B cell (primary cell): Measurements from ENCODE around the gene CCDC116. TPM values are rescaled to one million over a fixed set of nuclear protein-coding genes. Genes with fewer than 3 reads are reported as not detected.
A peak's percentile ranks its signal among the peaks of the same experiment; 100 is the strongest.

ENCODE experiments used
- ATAC-seq: fragments of 200-7000 bp; cut with Tn5 transposase; one replicate; pipeline ENCODE4 v1.10.0; 2021; ENCODE audit warnings: low read depth, mild to moderate bottlenecking, moderate number of reproducible peaks, moderate library complexity
- CTCF ChIA-PET: fragments of 350-600 bp; sonication (Branson Sonifier 250); formaldehyde crosslinking; loops from one replicate; lab custom pipeline; 2021; ENCODE audit warnings: antibody characterized with exemption, inconsistent platforms; lab: Charles Lee
- POLR2A ChIA-PET: fragments of 350-600 bp; sonication (Branson Sonifier 250); formaldehyde crosslinking; loops from one replicate; lab custom pipeline; 2021; ENCODE audit warnings: antibody characterized with exemption; lab: Charles Lee
- DNase-seq: peaks from one replicate; pipeline ENCODE4 v3.0.0; 2013
- H2AFZ ChIP-seq: 2 replicates; pipeline ENCODE4 v1.6.1; 2012; ENCODE audit warnings: mild to moderate bottlenecking, low read depth, low read length; ENCODE audit not compliant: insufficient read depth, poor library complexity, severe bottlenecking
- H3K27ac ChIP-seq, 2 donors: 1 replicate in 1 of 2; 2 replicates in 1 of 2; pipeline ENCODE4 v1.5.1; 2012 to 2013; ENCODE audit warnings: low read length in 2 of 2, mild to moderate bottlenecking in 2 of 2, moderate library complexity in 1 of 2
- H3K27me3 ChIP-seq, 4 experiments: fragments of 200-600 bp in 1 of 4; sonication (generic) in 1 of 4; replicated peaks in 1 of 4; 1 replicate in 2 of 4; 2 replicates in 2 of 4; pipeline versions ENCODE4 v1.6.1 to v1.7.0; 2013 to 2016; ENCODE audit warnings: low read length in 3 of 4, mild to moderate bottlenecking in 2 of 4, mixed read lengths in 1 of 4, moderate library complexity in 1 of 4; ENCODE audit not compliant: insufficient read depth in 4 of 4, control insufficient read depth in 3 of 4; ENCODE audit errors: control extremely low read depth in 1 of 4
- H3K36me3 ChIP-seq, 2 experiments: replicated peaks in 1 of 2; 1 replicate in 1 of 2; 2 replicates in 1 of 2; pipeline versions ENCODE4 v1.6.1 to v1.7.1; 2013; ENCODE audit warnings: low read length in 1 of 2; ENCODE audit not compliant: insufficient read depth in 2 of 2, control insufficient read depth in 1 of 2; ENCODE audit errors: control extremely low read depth in 1 of 2, extremely low read depth in 1 of 2
- H3K4me1 ChIP-seq, 2 donors: fragments of 200-600 bp in 1 of 2; sonication (generic) in 1 of 2; 1 replicate in 1 of 2; 2 replicates in 1 of 2; pipeline versions ENCODE4 v1.5.1 to v1.6.1; 2013 to 2017; ENCODE audit warnings: low read length in 2 of 2; ENCODE audit not compliant: control insufficient read depth in 2 of 2, insufficient read depth in 2 of 2
- H3K4me2 ChIP-seq: replicated peaks from 2 replicates; pipeline ENCODE3; 2012; ENCODE audit warnings: mild to moderate bottlenecking, low read depth, low read length; ENCODE audit not compliant: poor library complexity, severe bottlenecking
- H3K4me3 ChIP-seq, 5 experiments: fragments of 200-600 bp in 1 of 5; sonication (generic) in 1 of 5; 1 replicate in 3 of 5; 2 replicates in 2 of 5; pipeline versions ENCODE4 v1.5.1 to v1.7.0; 2011 to 2016; ENCODE audit warnings: low read length in 4 of 5, mild to moderate bottlenecking in 4 of 5, low read depth in 2 of 5, control low read depth in 1 of 5, moderate library complexity in 1 of 5; ENCODE audit not compliant: insufficient read depth in 1 of 5; ENCODE audit errors: control extremely low read depth in 1 of 5, extremely low read depth in 1 of 5
- H3K79me2 ChIP-seq: fragments of 200-600 bp; sonication (generic); one replicate; pipeline ENCODE4 v1.6.0; 2016; ENCODE audit warnings: low read length; ENCODE audit not compliant: control insufficient read depth, insufficient read depth
- H3K9ac ChIP-seq: fragments of 200-600 bp; sonication (generic); 2 replicates; pipeline ENCODE4 v1.6.1; 2017; ENCODE audit warnings: mild to moderate bottlenecking, low read length, moderate library complexity
- H3K9me3 ChIP-seq, 3 donors: one replicate each; pipeline versions ENCODE4 v1.6.1 to v1.7.1; 2013; ENCODE audit warnings: low read length in 2 of 3; ENCODE audit not compliant: control insufficient read depth in 2 of 3, insufficient read depth in 1 of 3; ENCODE audit errors: control extremely low read depth in 1 of 3
- H4K20me1 ChIP-seq: 2 replicates; pipeline ENCODE4 v1.6.0; 2012; ENCODE audit warnings: mild to moderate bottlenecking, low read length; ENCODE audit not compliant: insufficient read depth, control insufficient read depth, poor library complexity, severe bottlenecking
- H3K27ac Mint-ChIP-seq: one replicate; pipeline ENCODE4 v1.8.0; 2021; ENCODE audit warnings: mixed read lengths
- H3K27me3 Mint-ChIP-seq: one replicate; pipeline ENCODE4 v1.8.0; 2021; ENCODE audit warnings: mixed read lengths
- H3K4me1 Mint-ChIP-seq: one replicate; pipeline ENCODE4 v1.8.0; 2021; ENCODE audit warnings: mixed read lengths
- H3K4me3 Mint-ChIP-seq: one replicate; pipeline ENCODE4 v1.8.0; 2021; ENCODE audit warnings: mixed read lengths
- H3K9me3 Mint-ChIP-seq: one replicate; pipeline ENCODE4 v1.8.0; 2022; ENCODE audit warnings: mixed read lengths; ENCODE audit not compliant: insufficient read depth
- EZH2 ChIP-seq: IDR thresholded peaks from 2 replicates; pipeline ENCODE4 v1.6.1; 2012; ENCODE audit warnings: borderline replicate concordance, low read depth, mild to moderate bottlenecking, moderate library complexity, low read length; ENCODE audit not compliant: insufficient read depth, poor library complexity, severe bottlenecking
- WGBS: methylation state at CpG from one replicate; pipeline ENCODE4 v1.1.5; 2013; ENCODE audit warnings: missing lambda C conversion rate; ENCODE audit not compliant: insufficient coverage; 5-methylcytosine and 5-hydroxymethylcytosine counted together
- intact Hi-C: fragments of 100-400 bp; cut with micrococcal nuclease; formaldehyde crosslinking; loops from one replicate; pipeline ENCODE4 v1.10.0; 2022
- polyA plus RNA-seq: library from polyadenylated mRNA; depleted of rRNA; stranded (reverse); fragments of >200 nt; gene quantifications from 2 replicates; pipeline ENCODE4 v1.2.3, GENCODE V29; 2012
- total RNA-seq, 2 donors: library from RNA; stranded (reverse); fragments of 120-200 nt in 1 of 2; gene quantifications; 1 replicate in 1 of 2; 2 replicates in 1 of 2; pipeline versions ENCODE4 v1.2.3 to v1.2.4, GENCODE V29; 2013 to 2022
- TF ChIP-seq, protein P1 (sequence below): fragments of 200-600 bp; IDR thresholded peaks from one replicate; pipeline ENCODE4 v1.8.0; 2022; ENCODE audit warnings: antibody characterized with exemption, mild to moderate bottlenecking

Gene CCDC116
- total and polyA plus RNA-seq, 2 donors (not counting 1 experiment from before 2014, with no cell fraction given), result 0.52 to 0.55 TPM

DNA sequence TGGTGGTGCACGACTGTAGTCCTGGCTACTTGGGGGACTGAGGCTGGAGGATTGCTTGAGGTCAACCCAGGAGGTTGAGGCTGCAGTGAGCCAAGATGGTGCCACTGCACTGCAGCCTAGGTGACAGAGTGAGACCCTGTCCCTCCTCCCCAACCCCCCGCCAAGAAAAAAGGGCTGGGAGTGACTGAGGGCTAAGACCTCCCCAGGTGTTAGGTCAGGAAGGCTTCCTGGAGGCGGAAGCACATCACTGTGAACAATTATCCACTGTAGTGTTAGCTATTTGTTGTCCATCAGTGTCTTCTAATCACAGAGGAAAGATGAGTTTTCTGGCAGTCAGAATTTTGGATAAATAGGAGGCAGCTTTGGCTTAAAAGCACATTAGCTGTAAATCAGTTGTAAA lies 11.5 kb upstream of the CCDC116 start:
- peaks cover 58% of the 10 kb centered on the region for H3K79me2 ChIP-seq
- DNase-seq, result no peak
- no peaks in the 10 kb centered on the region for H3K9me3 Mint-ChIP-seq
- no peak overlapping the region for H3K27ac Mint-ChIP-seq
- no peak overlapping the region for H3K4me2 ChIP-seq
- no peak for TF ChIP-seq EZH2
- TF ChIP-seq, protein P1, sequence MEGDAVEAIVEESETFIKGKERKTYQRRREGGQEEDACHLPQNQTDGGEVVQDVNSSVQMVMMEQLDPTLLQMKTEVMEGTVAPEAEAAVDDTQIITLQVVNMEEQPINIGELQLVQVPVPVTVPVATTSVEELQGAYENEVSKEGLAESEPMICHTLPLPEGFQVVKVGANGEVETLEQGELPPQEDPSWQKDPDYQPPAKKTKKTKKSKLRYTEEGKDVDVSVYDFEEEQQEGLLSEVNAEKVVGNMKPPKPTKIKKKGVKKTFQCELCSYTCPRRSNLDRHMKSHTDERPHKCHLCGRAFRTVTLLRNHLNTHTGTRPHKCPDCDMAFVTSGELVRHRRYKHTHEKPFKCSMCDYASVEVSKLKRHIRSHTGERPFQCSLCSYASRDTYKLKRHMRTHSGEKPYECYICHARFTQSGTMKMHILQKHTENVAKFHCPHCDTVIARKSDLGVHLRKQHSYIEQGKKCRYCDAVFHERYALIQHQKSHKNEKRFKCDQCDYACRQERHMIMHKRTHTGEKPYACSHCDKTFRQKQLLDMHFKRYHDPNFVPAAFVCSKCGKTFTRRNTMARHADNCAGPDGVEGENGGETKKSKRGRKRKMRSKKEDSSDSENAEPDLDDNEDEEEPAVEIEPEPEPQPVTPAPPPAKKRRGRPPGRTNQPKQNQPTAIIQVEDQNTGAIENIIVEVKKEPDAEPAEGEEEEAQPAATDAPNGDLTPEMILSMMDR, result no peak
- no peak overlapping the region for H3K4me3 Mint-ChIP-seq
- POLR2A ChIA-PET, result no interaction called here
- H3K27me3 ChIP-seq, result no peaks in the 10 kb centered on the region
- no peaks in the 10 kb centered on the region for H3K9me3 ChIP-seq
- no peak for ATAC-seq
- peaks cover 29% of the 10 kb centered on the region for H3K4me1 Mint-ChIP-seq
- no peaks in the 10 kb centered on the region for H3K27me3 Mint-ChIP-seq
- H3K9ac ChIP-seq, result no peak overlapping the region
- intact Hi-C loops, result no loop called here
- H3K4me1 ChIP-seq, result peaks cover 3 to 14% of the 10 kb centered on the region in 2 donors
- no peak overlapping the region for H2AFZ ChIP-seq
- peaks cover under 1 to 40% of the 10 kb centered on the region in 2 experiments for H3K36me3 ChIP-seq
- CTCF ChIA-PET, result interaction anchor here (1.2 kb wide), 1 partner anchor 8 kb away, joined by 3 read pairs; the partner anchor contains the start of gene YDJC
- H3K4me3 ChIP-seq, result no peak overlapping the region
- 100% methylated on average over 1 of the region's 3 CpGs for WGBS
- no peak overlapping the region for H3K27ac ChIP-seq
- peaks cover 78% of the 10 kb centered on the region for H4K20me1 ChIP-seq

DNA sequence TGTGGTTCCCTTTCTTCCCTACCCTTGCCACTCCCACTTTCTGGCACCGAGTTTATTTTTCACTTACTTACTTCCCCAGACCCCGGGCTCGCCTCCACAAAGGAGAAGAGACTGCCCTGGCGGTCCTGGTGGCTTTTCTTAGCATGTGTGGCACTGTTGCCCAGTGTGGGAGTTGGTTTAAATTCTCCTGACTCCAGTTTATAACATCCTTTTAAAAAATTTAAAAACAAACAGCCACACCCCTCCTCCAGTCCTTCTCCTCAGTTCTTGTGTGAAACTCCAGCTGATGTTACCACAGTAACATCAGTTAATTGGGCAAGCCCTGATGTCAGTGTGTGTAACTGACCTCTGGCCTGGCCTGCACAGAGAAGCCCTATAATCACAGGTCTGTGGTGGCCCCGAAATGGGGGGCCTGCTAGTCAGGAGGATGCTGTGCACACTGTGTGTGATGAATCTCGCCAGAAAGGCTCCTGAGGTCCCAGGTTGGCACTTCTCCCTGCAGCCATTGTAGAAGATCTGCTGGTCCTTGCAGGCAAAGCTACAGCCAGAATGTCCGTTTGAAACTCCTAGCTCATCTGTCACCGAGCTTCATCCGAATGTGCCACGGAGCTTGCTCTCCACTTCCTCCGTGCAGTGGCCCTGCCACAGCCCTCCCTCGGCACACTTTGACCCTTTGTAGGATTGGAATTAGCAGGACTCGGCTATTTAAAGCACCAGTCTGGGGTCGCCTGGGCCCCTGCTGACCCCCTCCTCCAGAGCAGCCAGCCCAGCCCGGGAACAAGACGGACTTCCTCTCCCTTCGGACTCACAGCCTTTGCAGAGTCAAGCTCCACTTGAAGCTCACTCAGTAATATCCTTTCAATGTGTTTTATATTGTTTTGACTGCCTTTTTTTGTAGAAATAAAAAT lies 10.3 kb upstream of the CCDC116 start:
- CTCF ChIA-PET, result interaction anchor here (1.0 to 11.1 kb wide), 3 partner anchors 9 to 46 kb away, joined by 3 to 168 read pairs (median 5); partner anchors contain the start of gene SDF2L1
- Histone ChIP-seq H3K4me1 (peaks cover 7 to 13% of the 10 kb centered on the region in 2 donors), H3K9ac (no peak overlapping the region), H3K4me2 (no peak overlapping the region), H3K4me3 (no peak overlapping the region), H4K20me1 (peaks cover 87% of the 10 kb centered on the region), H3K9me3 (no peaks in the 10 kb centered on the region), H3K36me3 (peaks cover 0 to 51% of the 10 kb centered on the region in 2 experiments), H3K27me3 (no peaks in the 10 kb centered on the region), H3K27ac (peak overlapping the region in 1 of 2 donors; percentile 15), H2AFZ (no peak overlapping the region), H3K79me2 (peaks cover 58% of the 10 kb centered on the region)
- POLR2A ChIA-PET, result no interaction called here
- H3K27ac Mint-ChIP-seq, result no peak overlapping the region
- H3K27me3 Mint-ChIP-seq, result no peaks in the 10 kb centered on the region
- TF ChIP-seq, protein P1, result no peak
- TF ChIP-seq EZH2, result no peak
- DNase-seq (no peak), ATAC-seq (no peak)
- 92% methylated on average over 10 of the region's 17 CpGs for WGBS
- intact Hi-C loops, result no loop called here
- peaks cover 28% of the 10 kb centered on the region for H3K4me1 Mint-ChIP-seq
- H3K9me3 Mint-ChIP-seq, result no peaks in the 10 kb centered on the region
- H3K4me3 Mint-ChIP-seq, result no peak overlapping the region
